Activated T-helper 1 cell treated with anti-CD3 and anti-CD28 coated beads, Interleukin-12 subunit alpha, Interleukin-12 subunit beta, Interleukin-2, Interleukin-4 antibody, amounts not matched to agents 30 ng/mL and 10 ng/mL and 1 ng/mL, durations not matched to agents 14 hours and 24 hours and 36 hours (primary cell): ENCODE data around the gene NKAIN1. TPM values are rescaled to one million over a fixed set of nuclear protein-coding genes. Genes with fewer than 3 reads are reported as not detected.
"Not testable (repeated sequence)": the region's sequence is repeated elsewhere in the genome, so short reads cannot be mapped to it uniquely, and the experiment has no call there.

ENCODE experiments used
- DNase-seq: peaks from one replicate; pipeline ENCODE4 v3.0.0; 2021; ENCODE audit warnings: low spot score
- H3K27ac Mint-ChIP-seq: one replicate; pipeline ENCODE4 v1.8.0; 2021; ENCODE audit warnings: mild to moderate bottlenecking, mixed read lengths
- H3K27me3 Mint-ChIP-seq: one replicate; pipeline ENCODE4 v1.8.0; 2022; ENCODE audit warnings: mild to moderate bottlenecking, moderate library complexity, mixed read lengths; ENCODE audit not compliant: insufficient read depth
- H3K36me3 Mint-ChIP-seq: one replicate; pipeline ENCODE4 v1.8.0; 2021; ENCODE audit warnings: low read depth, mixed read lengths
- H3K4me1 Mint-ChIP-seq: one replicate; pipeline ENCODE4 v1.8.0; 2021; ENCODE audit warnings: low read depth, mixed read lengths
- H3K4me3 Mint-ChIP-seq: one replicate; pipeline ENCODE4 v1.8.0; 2021; ENCODE audit warnings: mild to moderate bottlenecking, moderate library complexity, mixed read lengths
- H3K9me3 Mint-ChIP-seq: one replicate; pipeline ENCODE4 v1.8.0; 2021; ENCODE audit warnings: mixed read lengths
- intact Hi-C: fragments of 100-400 bp; cut with micrococcal nuclease; formaldehyde crosslinking; loops from one replicate; pipeline ENCODE4 v1.15.1; 2024
- total RNA-seq: library from RNA; stranded (reverse); gene quantifications from 2 replicates; pipeline ENCODE4 v1.2.3, GENCODE V29; 2022

Gene NKAIN1
- total RNA-seq, 1 donor from 2014 or later: not detected

- H3K27ac Mint-ChIP-seq: no peak overlapping the region
- H3K4me3 Mint-ChIP-seq: peak overlapping the region; percentile 65
- DNase-seq: peak; percentile 40
- intact Hi-C loops: no loop called here
- H3K4me1 Mint-ChIP-seq: no peaks in the 10 kb centered on the region
- no peaks in the 10 kb centered on the region for H3K36me3 Mint-ChIP-seq
- H3K9me3 Mint-ChIP-seq: no peaks in the 10 kb centered on the region
- H3K27me3 Mint-ChIP-seq: peaks cover 22% of the 10 kb centered on the region
These were observed 58.0 kb downstream of the NKAIN1 start for GRCh38 chr1:31181515-31182343.

- DNase-seq: no peak
- no peak overlapping the region for H3K27ac Mint-ChIP-seq
- no peak overlapping the region for H3K4me3 Mint-ChIP-seq
- intact Hi-C loops: no loop called here
- H3K27me3 Mint-ChIP-seq: peaks cover 22% of the 10 kb centered on the region
- no peaks in the 10 kb centered on the region for H3K9me3 Mint-ChIP-seq
- H3K36me3 Mint-ChIP-seq: no peaks in the 10 kb centered on the region
- H3K4me1 Mint-ChIP-seq: no peaks in the 10 kb centered on the region
These were observed 59.3 kb downstream of the NKAIN1 start for GRCh38 chr1:31180338-31180737.

- DNase-seq, H3K36me3 Mint-ChIP-seq, intact Hi-C loops, H3K4me1 Mint-ChIP-seq, H3K4me3 Mint-ChIP-seq, H3K27ac Mint-ChIP-seq, H3K9me3 Mint-ChIP-seq: not testable (repeated sequence)
- H3K27me3 Mint-ChIP-seq: peaks cover 13% of the 10 kb centered on the region
These were observed 63.4 kb downstream of the NKAIN1 start for GRCh38 chr1:31176291-31176690.

DNA sequence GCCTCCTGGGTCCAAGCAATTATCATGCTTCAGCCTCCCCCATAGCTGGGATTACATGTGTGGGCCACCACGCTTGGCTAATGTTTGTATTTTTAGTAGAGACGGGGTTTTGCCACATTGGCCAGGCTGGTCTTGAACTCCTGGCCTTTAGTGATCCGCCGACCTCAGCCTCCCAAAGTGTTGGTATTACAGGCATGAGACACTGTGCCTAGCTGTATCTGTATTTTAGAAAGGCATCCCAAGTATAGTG, 69.3 kb downstream of the NKAIN1 start:
- Mint-ChIP-seq H3K36me3 (no peaks in the 10 kb centered on the region), H3K27ac (peak overlapping the region; percentile 59), H3K9me3 (no peaks in the 10 kb centered on the region), H3K4me1 (peaks cover 6% of the 10 kb centered on the region), H3K4me3 (no peak overlapping the region), H3K27me3 (no peaks in the 10 kb centered on the region)
- DNase-seq: no peak
- intact Hi-C loops: no loop called here

GRCh38 chr1:31166462-31166861, 73.2 kb downstream of the NKAIN1 start:
- peaks cover 1% of the 10 kb centered on the region for H3K27me3 Mint-ChIP-seq
- H3K9me3 Mint-ChIP-seq: no peaks in the 10 kb centered on the region
- H3K27ac Mint-ChIP-seq: no peak overlapping the region
- H3K36me3 Mint-ChIP-seq: no peaks in the 10 kb centered on the region
- no peak for DNase-seq
- H3K4me3 Mint-ChIP-seq: no peak overlapping the region
- peaks cover 16% of the 10 kb centered on the region for H3K4me1 Mint-ChIP-seq
- intact Hi-C loops: no loop called here

- no peak for DNase-seq
- Mint-ChIP-seq H3K4me3 (no peak overlapping the region), H3K27me3 (peaks cover 1% of the 10 kb centered on the region), H3K36me3 (no peaks in the 10 kb centered on the region), H3K27ac (no peak overlapping the region), H3K4me1 (peaks cover 12% of the 10 kb centered on the region), H3K9me3 (no peaks in the 10 kb centered on the region)
- intact Hi-C loops: no loop called here
These were observed 75.4 kb downstream of the NKAIN1 start for GRCh38 chr1:31164291-31164690.

GRCh38 chr1:31163866-31164265, 75.8 kb downstream of the NKAIN1 start:
- H3K4me1 Mint-ChIP-seq: peaks cover 12% of the 10 kb centered on the region

DNA sequence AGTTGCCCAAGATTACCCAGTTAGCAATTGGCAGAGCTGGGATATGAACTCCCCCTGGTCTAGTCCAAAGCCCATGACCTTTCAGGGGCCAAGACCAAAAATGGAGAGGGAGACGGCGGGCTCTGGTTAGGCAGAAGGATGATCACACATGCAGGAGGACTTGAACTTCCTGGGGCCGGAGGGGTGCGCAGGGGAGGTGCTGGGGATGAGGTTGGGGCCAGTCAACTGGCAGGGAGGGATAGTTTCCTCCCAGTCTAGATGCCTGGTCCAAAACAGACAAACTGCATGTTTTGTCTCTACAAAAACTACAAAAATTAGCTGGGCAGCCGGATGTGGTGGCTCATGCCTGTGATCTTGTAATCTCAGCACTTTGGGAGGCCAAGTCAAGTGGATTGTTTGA, 78.1 kb downstream of the NKAIN1 start:
- Mint-ChIP-seq H3K27me3 (peaks cover 1% of the 10 kb centered on the region), H3K9me3 (no peaks in the 10 kb centered on the region), H3K36me3 (no peaks in the 10 kb centered on the region), H3K4me3 (no peak overlapping the region), H3K27ac (no peak overlapping the region), H3K4me1 (peaks cover 12% of the 10 kb centered on the region)
- intact Hi-C loops: no loop called here
- no peak for DNase-seq

More at GRCh38 chr1:31163866-31164265, 75.8 kb downstream of the NKAIN1 start:
- DNase-seq: no peak
- Mint-ChIP-seq H3K27me3 (peaks cover 1% of the 10 kb centered on the region), H3K9me3 (no peaks in the 10 kb centered on the region), H3K27ac (no peak overlapping the region), H3K36me3 (no peaks in the 10 kb centered on the region), H3K4me3 (no peak overlapping the region)
- intact Hi-C loops: no loop called here

DNA sequence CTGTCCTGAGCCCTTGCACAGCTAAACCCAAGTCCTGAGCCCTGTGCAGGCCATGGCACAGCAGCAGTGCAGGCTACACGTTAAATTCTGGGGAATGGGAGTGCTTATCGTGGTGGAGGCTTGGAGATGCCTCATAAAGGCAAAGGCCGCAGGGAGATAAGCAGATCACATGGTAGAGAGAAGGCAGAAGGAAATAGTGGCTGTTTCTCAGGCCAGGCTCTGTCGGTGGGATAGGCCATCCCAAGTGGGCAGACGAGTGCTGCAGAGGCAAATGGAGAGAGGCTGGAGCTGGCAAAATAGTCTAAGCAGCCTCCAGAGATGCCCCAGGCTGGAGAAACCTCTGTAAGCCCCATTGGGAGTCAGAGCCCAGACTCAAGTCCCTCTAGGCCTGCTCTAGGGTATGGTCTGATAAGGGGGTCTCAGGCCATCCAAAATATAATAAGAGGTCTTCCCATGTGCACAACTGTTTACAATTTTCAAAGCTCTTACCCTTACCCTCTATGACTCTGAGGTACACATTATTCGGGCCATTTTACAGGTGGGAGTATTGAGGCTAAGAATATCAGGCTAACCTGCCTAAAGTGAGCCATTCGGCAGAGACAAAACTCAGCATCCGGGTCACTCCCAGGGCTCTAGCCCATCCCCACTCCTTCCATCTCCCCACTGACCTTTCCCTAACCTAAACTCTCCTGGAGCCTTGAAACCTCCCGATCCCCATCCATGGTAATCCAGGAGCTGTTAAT, 79.6 kb downstream of the NKAIN1 start:
- Mint-ChIP-seq H3K4me1 (peaks cover 17% of the 10 kb centered on the region), H3K9me3 (no peaks in the 10 kb centered on the region), H3K36me3 (peaks cover 4% of the 10 kb centered on the region), H3K27me3 (peaks cover 1% of the 10 kb centered on the region), H3K4me3 (no peak overlapping the region), H3K27ac (no peak overlapping the region)
- intact Hi-C loops: loop anchor here (10.0 kb wide), 1 partner anchor 145 kb away; no protein-coding TSS in a partner anchor
- DNase-seq: no peak

GRCh38 chr1:31159323-31159722, 80.4 kb downstream of the NKAIN1 start:
- DNase-seq: no peak
- H3K4me3 Mint-ChIP-seq: no peak overlapping the region
- peaks cover 4% of the 10 kb centered on the region for H3K36me3 Mint-ChIP-seq
- no peaks in the 10 kb centered on the region for H3K9me3 Mint-ChIP-seq
- peaks cover 1% of the 10 kb centered on the region for H3K27me3 Mint-ChIP-seq
- intact Hi-C loops: loop anchor here (10.0 kb wide), 1 partner anchor 145 kb away; no protein-coding TSS in a partner anchor
- no peak overlapping the region for H3K27ac Mint-ChIP-seq
- peaks cover 17% of the 10 kb centered on the region for H3K4me1 Mint-ChIP-seq

- peaks cover 6% of the 10 kb centered on the region for H3K27me3 Mint-ChIP-seq
- peak overlapping the region; percentile 86 for H3K27ac Mint-ChIP-seq
- H3K36me3 Mint-ChIP-seq: peaks cover 4% of the 10 kb centered on the region
- H3K4me1 Mint-ChIP-seq: peaks cover 5% of the 10 kb centered on the region
- H3K9me3 Mint-ChIP-seq: no peaks in the 10 kb centered on the region
- intact Hi-C loops: loop anchor here (1.0 to 10.0 kb wide), 5 partner anchors 90 to 437 kb away; partner anchors contain the start of genes PUM1 and SNRNP40
- peak; percentile 64 for DNase-seq
- peak overlapping the region; percentile 94 for H3K4me3 Mint-ChIP-seq
These were observed 84.4 kb downstream of the NKAIN1 start for GRCh38 chr1:31155216-31155806.

DNA sequence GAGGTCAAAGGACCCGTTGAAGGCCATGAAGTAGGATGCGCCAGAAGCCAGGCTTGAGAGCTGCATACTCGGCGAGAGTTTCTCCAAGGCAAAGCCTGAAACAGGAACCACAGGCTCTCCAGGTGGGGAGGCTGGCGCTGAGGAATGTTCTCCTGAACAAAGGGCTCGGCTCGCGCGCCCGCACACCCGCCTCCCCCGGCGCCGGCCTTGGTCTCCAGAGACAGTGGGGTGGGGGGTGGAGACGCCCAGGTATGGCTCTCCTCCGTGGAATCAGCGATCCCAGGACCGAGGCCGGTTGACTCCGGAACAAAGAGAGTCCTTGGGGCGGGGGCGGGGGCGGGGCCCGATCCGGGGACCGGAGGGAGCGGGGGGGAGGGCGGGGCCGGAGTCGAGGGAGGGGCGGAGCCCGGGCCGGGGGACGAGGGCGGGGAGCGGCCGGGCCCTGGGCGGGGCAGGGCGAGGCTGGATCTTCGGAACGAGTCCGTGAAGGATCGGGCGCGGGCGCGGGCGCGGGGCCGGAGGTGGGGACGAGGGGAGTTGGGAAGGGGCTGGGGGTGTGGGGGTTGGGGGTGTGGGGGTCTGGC, 85.0 kb downstream of the NKAIN1 start:
- peaks cover 6% of the 10 kb centered on the region for H3K27me3 Mint-ChIP-seq
- peaks cover 5% of the 10 kb centered on the region for H3K4me1 Mint-ChIP-seq
- DNase-seq: peak; percentile 54
- peaks cover 4% of the 10 kb centered on the region for H3K36me3 Mint-ChIP-seq
- intact Hi-C loops: loop anchor here (1.0 to 10.0 kb wide), 5 partner anchors 89 to 436 kb away; partner anchors contain the start of genes PUM1 and SNRNP40
- H3K4me3 Mint-ChIP-seq: peak overlapping the region; percentile 94
- peak overlapping the region; percentile 67 for H3K27ac Mint-ChIP-seq
- H3K9me3 Mint-ChIP-seq: no peaks in the 10 kb centered on the region
